NCI-H748 (cell line): ENCODE results near the gene VPS37C.
"Not testable (repeated sequence)": the region's sequence is repeated elsewhere in the genome, so short reads cannot be mapped to it uniquely, and the experiment has no call there.

Source experiments
- DNase-seq: peaks from one replicate; lab custom pipeline; 2025; ENCODE audit not compliant: unreplicated experiment; lab: John Stamatoyannopoulos, UW

VPS37C gene

GRCh38 chr11:61161190-61162091 is at the start of gene VPS37C:
Gene VPS37C, minus strand, starts transcription at chr11:61161426. Its CDS starts 22,597 bp downstream, at chr11:61138829.
- DNase-seq, result peak; percentile 94

- not testable (repeated sequence) for DNase-seq
Measured at GRCh38 chr11:61210629-61211028, 49.4 kb upstream of the VPS37C start.

- not testable (repeated sequence) for DNase-seq
Measured at GRCh38 chr11:61207636-61208310, 46.5 kb upstream of the VPS37C start.

- not testable (repeated sequence) for DNase-seq
Measured at GRCh38 chr11:61204502-61205059, 43.4 kb upstream of the VPS37C start.

- DNase-seq, result not testable (repeated sequence)
Measured at GRCh38 chr11:61203873-61204272, 42.6 kb upstream of the VPS37C start.

GRCh38 chr11:61202950-61203746 is 41.9 kb upstream of the VPS37C start, which contains the start of gene PGA3:
Gene PGA3, plus strand, starts transcription at chr11:61203515. Its CDS starts 50 bp downstream, at chr11:61203565.
- not testable (repeated sequence) for DNase-seq

GRCh38 chr11:61201476-61201875 is 40.2 kb upstream of the VPS37C start:
- DNase-seq, result no peak

GRCh38 chr11:61198948-61199523 is 37.8 kb upstream of the VPS37C start:
- no peak for DNase-seq

- no peak for DNase-seq
Measured at GRCh38 chr11:61198361-61198760, 37.1 kb upstream of the VPS37C start.

GRCh38 chr11:61195719-61196118 is 34.5 kb upstream of the VPS37C start:
- no peak for DNase-seq

GRCh38 chr11:61194981-61195695 is 33.9 kb upstream of the VPS37C start:
- DNase-seq, result no peak

- no peak for DNase-seq
Measured at GRCh38 chr11:61194169-61194671, 33.0 kb upstream of the VPS37C start.

- DNase-seq, result peak; percentile 42
Measured at GRCh38 chr11:61193596-61193995, 32.4 kb upstream of the VPS37C start.

GRCh38 chr11:61189933-61190332 is 28.7 kb upstream of the VPS37C start:
- no peak for DNase-seq

GRCh38 chr11:61187505-61188130 is 26.4 kb upstream of the VPS37C start:
- DNase-seq, result peak; percentile 85

- DNase-seq, result no peak
Measured at GRCh38 chr11:61186504-61186903, 25.3 kb upstream of the VPS37C start.

GRCh38 chr11:61183645-61184044 is 22.4 kb upstream of the VPS37C start:
- DNase-seq, result no peak

- DNase-seq, result no peak
Measured at GRCh38 chr11:61181489-61181888, 20.3 kb upstream of the VPS37C start.

- not testable (repeated sequence) for DNase-seq
Measured at GRCh38 chr11:61180205-61180604, 19.0 kb upstream of the VPS37C start.
